HG02884 (cell line): ENCODE measurements around the gene AP4E1.
"Not testable (repeated sequence)": the region's sequence is repeated elsewhere in the genome, so short reads cannot be mapped to it uniquely, and the experiment has no call there.

Source experiments
- ATAC-seq: cut with Tn5 transposase; IDR thresholded peaks from one replicate; pipeline ENCODE4 v1.9.1; 2021; ENCODE audit warnings: mild to moderate bottlenecking, moderate library complexity; ENCODE audit not compliant: unreplicated experiment

AP4E1 gene

GRCh38 chr15:50908209-50909009 lies at the start of gene AP4E1:
Gene AP4E1, plus strand, starts transcription at chr15:50908683. Its CDS starts 96 bp downstream, at chr15:50908779.
- ATAC-seq: peak; percentile 43

- no peak for ATAC-seq
These were observed 47.7 kb upstream of the AP4E1 start for GRCh38 chr15:50860824-50861223.

GRCh38 chr15:50862553-50862952 lies 45.9 kb upstream of the AP4E1 start:
- no peak for ATAC-seq

- ATAC-seq: no peak
These were observed 43.6 kb upstream of the AP4E1 start for GRCh38 chr15:50864873-50865272.

- ATAC-seq: no peak
These were observed 42.7 kb upstream of the AP4E1 start for GRCh38 chr15:50865515-50866353.

- ATAC-seq: no peak
These were observed 36.7 kb upstream of the AP4E1 start for GRCh38 chr15:50871832-50872231.

GRCh38 chr15:50872832-50873426 lies 35.6 kb upstream of the AP4E1 start:
- no peak for ATAC-seq

- ATAC-seq: peak; percentile 59
These were observed 34.5 kb upstream of the AP4E1 start for GRCh38 chr15:50873935-50874361.

GRCh38 chr15:50875238-50875637 lies 33.2 kb upstream of the AP4E1 start:
- ATAC-seq: not testable (repeated sequence)

GRCh38 chr15:50876260-50876988 lies 32.1 kb upstream of the AP4E1 start:
- no peak for ATAC-seq

- ATAC-seq: no peak
These were observed 31.5 kb upstream of the AP4E1 start for GRCh38 chr15:50876989-50877360.

- peak; percentile 44 for ATAC-seq
These were observed 29.4 kb upstream of the AP4E1 start for GRCh38 chr15:50879016-50879617.

GRCh38 chr15:50880206-50880605 lies 28.3 kb upstream of the AP4E1 start:
- no peak for ATAC-seq

- ATAC-seq: peak; percentile 40
These were observed 27.8 kb upstream of the AP4E1 start for GRCh38 chr15:50880651-50881114.

GRCh38 chr15:50881121-50882048 lies 27.1 kb upstream of the AP4E1 start:
- no peak for ATAC-seq

GRCh38 chr15:50883903-50884302 lies 24.6 kb upstream of the AP4E1 start:
- no peak for ATAC-seq

GRCh38 chr15:50884540-50884939 lies 23.9 kb upstream of the AP4E1 start:
- ATAC-seq: no peak

GRCh38 chr15:50886139-50886467 lies 22.4 kb upstream of the AP4E1 start:
- no peak for ATAC-seq

GRCh38 chr15:50886611-50887345 lies 21.7 kb upstream of the AP4E1 start:
- no peak for ATAC-seq
